ENCODE data around the gene VPS33B.

GRCh38 chr15:90949979-90950675, 72.3 kb downstream of the VPS33B start:
- TF ChIP-seq CTCF (IDR thresholded peaks at IDR 0.05; ENCODE audit: control extremely low read depth in 1 of 3, insufficient read depth in 1 of 3, low read depth in 1 of 3, low read length in 3 of 3) = no peak
- TF ChIP-seq TAF1 (IDR thresholded peaks at IDR 0.05; ENCODE audit: low read depth, low read length) = no peak
- no peak for TF ChIP-seq HDAC2 (IDR thresholded peaks at IDR 0.05; ENCODE audit: borderline replicate concordance in 1 of 2, low read depth in 2 of 2, low read length in 2 of 2)
- TF ChIP-seq JUND (IDR thresholded peaks at IDR 0.05; ENCODE audit: low read length) = no peak
- TF ChIP-seq SUZ12 (IDR thresholded peaks at IDR 0.05; ENCODE audit: low read length) = no peak
- no peak for TF ChIP-seq MAX (IDR thresholded peaks at IDR 0.05)
- TF ChIP-seq RFX5 (IDR thresholded peaks at IDR 0.05; ENCODE audit: borderline replicate concordance, low read depth, low read length) = no peak
- TF ChIP-seq NANOG (IDR thresholded peaks at IDR 0.05; ENCODE audit: insufficient read depth, low read depth, low read length, poor library complexity, severe bottlenecking) = no peak
- no peak for TF ChIP-seq ATF2 (IDR thresholded peaks at IDR 0.05; ENCODE audit: low read length)
- no peak for TF ChIP-seq EP300 (IDR thresholded peaks at IDR 0.05; ENCODE audit: borderline replicate concordance in 1 of 2, low read depth in 2 of 2, low read length in 2 of 2)
- no peak for TF ChIP-seq ATF3 (IDR thresholded peaks at IDR 0.05; ENCODE audit: insufficient read depth, low read depth, low read length)
- no peak for TF ChIP-seq SP4 (IDR thresholded peaks at IDR 0.05; ENCODE audit: low read length)
- TF ChIP-seq FOSL1 (IDR thresholded peaks at IDR 0.05; ENCODE audit: insufficient read depth, low read depth, low read length) = no peak
- no peak for TF ChIP-seq CREB1 (IDR thresholded peaks at IDR 0.05)

All from H1 (cell line).